Duodenal mucosa (tissue), 2 donors: ENCODE data around the gene MTCL1.
A peak's percentile ranks its signal among the peaks of the same experiment; 100 is the strongest.

Source experiments
- H3K27ac ChIP-seq: one replicate; pipeline ENCODE4 v1.7.0; 2013; ENCODE audit warnings: low read depth, low read length
- H3K27me3 ChIP-seq, 2 donors: one replicate each; pipeline ENCODE4 v1.7.0; 2013; ENCODE audit warnings: low read length in 2 of 2, control low read depth in 1 of 2; ENCODE audit not compliant: insufficient read depth in 2 of 2, control insufficient read depth in 1 of 2
- H3K36me3 ChIP-seq, 2 donors: one replicate each; pipeline ENCODE4 v1.7.0; 2013; ENCODE audit warnings: low read length in 2 of 2, control low read depth in 1 of 2; ENCODE audit not compliant: insufficient read depth in 2 of 2, control insufficient read depth in 1 of 2
- H3K4me1 ChIP-seq, 2 donors: one replicate each; pipeline ENCODE4 v1.7.0; 2013; ENCODE audit warnings: low read length in 2 of 2, control low read depth in 1 of 2; ENCODE audit not compliant: insufficient read depth in 2 of 2, control insufficient read depth in 1 of 2
- H3K4me3 ChIP-seq, 2 donors: one replicate each; pipeline ENCODE4 v1.7.0; 2013; ENCODE audit warnings: low read length in 2 of 2, low read depth in 1 of 2
- H3K9ac ChIP-seq, 2 donors: one replicate each; pipeline ENCODE4 v1.7.0; 2013; ENCODE audit warnings: low read length in 2 of 2, low read depth in 1 of 2
- H3K9me3 ChIP-seq, 2 donors: one replicate each; pipeline ENCODE4 v1.7.0; 2013; ENCODE audit warnings: low read length in 2 of 2, control low read depth in 1 of 2; ENCODE audit not compliant: control insufficient read depth in 1 of 2

Gene MTCL1

GRCh38 chr18:8667846-8668245 is 37.5 kb upstream of the MTCL1 start:
- H3K4me3 ChIP-seq = no peak overlapping the region
- H3K27me3 ChIP-seq = no peaks in the 10 kb centered on the region
- H3K9me3 ChIP-seq = no peaks in the 10 kb centered on the region
- no peaks in the 10 kb centered on the region for H3K4me1 ChIP-seq
- no peak overlapping the region for H3K27ac ChIP-seq
- H3K36me3 ChIP-seq = no peaks in the 10 kb centered on the region
- no peak overlapping the region for H3K9ac ChIP-seq

GRCh38 chr18:8668381-8668780 is 37.0 kb upstream of the MTCL1 start:
- H3K9ac ChIP-seq = no peak overlapping the region
- no peaks in the 10 kb centered on the region for H3K36me3 ChIP-seq
- H3K27me3 ChIP-seq = no peaks in the 10 kb centered on the region
- no peaks in the 10 kb centered on the region for H3K4me1 ChIP-seq
- no peak overlapping the region for H3K27ac ChIP-seq
- H3K9me3 ChIP-seq = no peaks in the 10 kb centered on the region
- no peak overlapping the region for H3K4me3 ChIP-seq

DNA sequence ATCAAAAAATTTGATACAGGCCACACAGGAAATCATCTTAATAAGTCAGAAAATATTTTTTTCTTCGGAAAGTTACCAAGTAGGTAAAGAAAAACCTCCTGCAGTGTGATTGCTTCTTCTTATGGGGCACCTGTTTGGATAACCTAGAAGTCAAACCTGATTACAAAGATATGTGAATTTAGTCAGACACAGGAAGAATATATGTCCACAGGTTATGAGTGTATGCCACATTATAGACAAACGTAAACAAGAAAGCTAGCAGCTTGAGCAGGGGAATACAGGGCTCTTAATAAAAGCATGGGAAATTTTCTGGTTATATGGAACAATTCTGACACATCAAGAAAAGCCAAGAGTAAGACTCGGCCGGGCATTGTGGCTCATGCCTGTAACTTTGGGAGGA is 35.8 kb upstream of the MTCL1 start:
- Histone ChIP-seq H3K9me3 (no peaks in the 10 kb centered on the region), H3K27ac (no peak overlapping the region), H3K36me3 (no peaks in the 10 kb centered on the region), H3K4me1 (no peaks in the 10 kb centered on the region), H3K4me3 (no peak overlapping the region), H3K9ac (no peak overlapping the region), H3K27me3 (no peaks in the 10 kb centered on the region)

DNA sequence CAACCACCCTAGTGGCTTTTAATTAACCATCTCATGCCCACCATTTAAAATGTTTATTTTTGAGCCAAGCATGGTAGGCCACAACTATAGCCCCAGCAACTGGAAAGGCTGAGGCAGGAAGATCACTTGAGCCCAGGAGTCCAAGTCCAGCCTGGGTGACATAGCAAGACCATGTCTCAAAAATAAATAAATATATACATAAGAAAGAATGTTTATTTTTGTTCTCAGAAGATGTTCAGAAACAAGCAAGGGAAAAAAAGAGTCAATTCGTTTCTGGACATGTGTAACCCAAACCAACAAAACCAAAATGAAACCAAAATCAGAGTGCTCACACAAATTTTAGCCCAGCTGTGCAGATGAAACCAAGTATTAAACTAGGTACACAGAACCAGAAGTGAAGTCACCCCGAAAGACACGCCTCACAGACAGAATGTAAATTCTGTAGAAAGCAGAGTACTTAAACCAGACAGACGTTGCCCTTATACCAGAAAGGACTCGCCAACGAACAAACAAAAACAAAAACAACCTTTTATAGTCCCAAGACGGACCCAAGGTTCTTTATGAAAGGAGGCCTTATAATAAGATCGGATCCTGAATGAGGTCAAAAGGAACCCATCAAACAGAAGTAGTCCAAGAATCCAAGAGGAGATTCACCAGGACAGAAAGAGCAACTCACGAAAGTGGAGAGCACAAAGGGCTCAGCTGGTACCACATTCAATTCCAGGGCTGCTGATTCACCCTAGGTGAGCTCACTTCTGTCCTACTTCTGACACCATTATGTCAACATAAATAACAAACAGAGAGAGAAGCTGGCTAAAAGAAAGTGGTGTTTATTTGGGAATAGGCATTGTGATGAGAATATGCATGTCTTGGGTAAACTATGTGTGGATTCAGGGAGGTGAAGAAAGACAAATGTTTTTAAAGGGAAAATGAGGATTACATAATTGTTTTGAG is 31.8 kb upstream of the MTCL1 start:
- H3K4me1 ChIP-seq = no peaks in the 10 kb centered on the region
- no peak overlapping the region for H3K9ac ChIP-seq
- H3K36me3 ChIP-seq = no peaks in the 10 kb centered on the region
- H3K27ac ChIP-seq = no peak overlapping the region
- H3K4me3 ChIP-seq = peak overlapping the region in 1 of 2 donors; percentile 25
- no peaks in the 10 kb centered on the region for H3K27me3 ChIP-seq
- no peaks in the 10 kb centered on the region for H3K9me3 ChIP-seq

GRCh38 chr18:8675057-8675456 is 30.3 kb upstream of the MTCL1 start:
- Histone ChIP-seq H3K9ac (no peak overlapping the region), H3K4me1 (no peaks in the 10 kb centered on the region), H3K9me3 (no peaks in the 10 kb centered on the region), H3K27ac (no peak overlapping the region), H3K27me3 (no peaks in the 10 kb centered on the region), H3K36me3 (no peaks in the 10 kb centered on the region), H3K4me3 (no peak overlapping the region)

DNA sequence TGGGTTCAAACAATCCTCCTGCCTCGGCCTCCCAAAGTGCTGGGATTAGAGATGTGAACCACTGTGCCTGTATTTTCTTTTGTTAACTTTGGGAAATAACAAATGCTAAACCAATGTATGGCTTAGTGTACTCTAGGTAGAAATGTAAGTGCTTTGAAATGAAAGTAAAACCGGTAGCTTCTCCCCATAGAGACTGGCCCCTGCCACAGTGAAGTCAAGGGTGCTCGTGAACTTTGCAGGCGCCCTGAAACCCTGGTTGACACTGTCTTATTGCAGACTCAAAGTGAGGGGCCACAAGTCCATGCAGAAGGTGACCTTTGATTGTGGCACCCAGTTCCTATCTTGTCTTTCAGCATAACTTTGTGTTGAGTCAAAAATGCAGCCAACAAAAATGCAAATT is 24.2 kb upstream of the MTCL1 start:
- no peaks in the 10 kb centered on the region for H3K27me3 ChIP-seq
- no peaks in the 10 kb centered on the region for H3K36me3 ChIP-seq

DNA sequence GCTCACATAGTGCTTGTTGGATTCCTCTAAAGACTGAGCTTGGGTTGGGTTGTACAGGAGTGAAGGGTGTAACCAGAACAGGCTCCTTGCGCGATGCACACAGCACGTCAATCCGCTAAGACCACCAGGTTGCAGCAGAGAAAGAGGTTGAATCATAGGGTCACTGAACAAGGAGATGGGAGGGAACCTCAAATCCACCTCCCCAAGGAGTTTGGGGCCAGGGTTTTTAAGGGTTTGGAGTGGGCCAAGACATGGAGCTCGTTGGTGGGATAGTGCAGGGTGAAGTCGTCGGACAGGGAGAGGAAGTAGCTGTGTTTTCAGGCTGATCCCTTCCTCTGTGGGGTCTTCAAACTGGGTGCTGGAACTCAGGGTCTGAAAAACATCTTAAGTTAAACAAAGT is 20.8 kb upstream of the MTCL1 start:
- Histone ChIP-seq H3K4me3 (no peak overlapping the region), H3K36me3 (no peaks in the 10 kb centered on the region), H3K9me3 (no peaks in the 10 kb centered on the region), H3K4me1 (no peaks in the 10 kb centered on the region), H3K27ac (no peak overlapping the region), H3K9ac (no peak overlapping the region), H3K27me3 (no peaks in the 10 kb centered on the region)

More for the DNA sequence above, 24.2 kb upstream of the MTCL1 start:
- Histone ChIP-seq H3K4me1 (no peaks in the 10 kb centered on the region), H3K27ac (no peak overlapping the region), H3K4me3 (no peak overlapping the region), H3K9ac (no peak overlapping the region), H3K9me3 (no peaks in the 10 kb centered on the region)

GRCh38 chr18:8685141-8685913 is 20.0 kb upstream of the MTCL1 start:
- Histone ChIP-seq H3K4me3 (no peak overlapping the region), H3K27me3 (no peaks in the 10 kb centered on the region), H3K27ac (no peak overlapping the region), H3K4me1 (no peaks in the 10 kb centered on the region), H3K36me3 (no peaks in the 10 kb centered on the region), H3K9me3 (no peaks in the 10 kb centered on the region), H3K9ac (no peak overlapping the region)

- no peaks in the 10 kb centered on the region for H3K36me3 ChIP-seq
- H3K4me3 ChIP-seq = no peak overlapping the region
- H3K9me3 ChIP-seq = no peaks in the 10 kb centered on the region
- no peaks in the 10 kb centered on the region for H3K27me3 ChIP-seq
- H3K9ac ChIP-seq = no peak overlapping the region
- no peak overlapping the region for H3K27ac ChIP-seq
- H3K4me1 ChIP-seq = no peaks in the 10 kb centered on the region
Measured at GRCh38 chr18:8685914-8686216, 19.5 kb upstream of the MTCL1 start.

DNA sequence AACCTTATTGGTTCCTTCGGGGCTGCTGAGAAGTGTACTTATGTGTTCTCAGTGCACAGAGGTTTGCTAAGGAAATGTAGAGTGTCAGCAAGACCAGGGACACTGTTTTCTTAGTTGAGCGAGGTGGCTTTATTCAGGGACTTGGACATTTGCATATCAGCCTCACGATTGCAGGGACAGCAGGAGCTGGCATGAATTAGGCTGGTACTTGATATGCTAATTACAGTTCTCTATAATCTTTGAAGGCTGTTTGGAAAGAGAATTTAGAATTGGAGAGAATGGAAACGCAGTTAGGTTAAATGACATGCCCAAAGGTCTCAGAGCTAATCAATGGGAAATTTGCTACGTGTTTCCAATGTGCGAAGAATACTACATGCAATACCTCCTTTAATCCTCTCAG is 18.7 kb upstream of the MTCL1 start:
- H3K9ac ChIP-seq = no peak overlapping the region
- no peaks in the 10 kb centered on the region for H3K9me3 ChIP-seq

More for the DNA sequence above, 18.7 kb upstream of the MTCL1 start:
- H3K4me1 ChIP-seq = no peaks in the 10 kb centered on the region
- no peak overlapping the region for H3K27ac ChIP-seq
- no peak overlapping the region for H3K4me3 ChIP-seq
- no peaks in the 10 kb centered on the region for H3K27me3 ChIP-seq
- no peaks in the 10 kb centered on the region for H3K36me3 ChIP-seq
